Hematopoietic multipotent progenitor cell treated with erythropoietin and hydrocortisone succinate and interleukin-3 and kit ligand, for 6 days (in vitro differentiated cells): Measurements from ENCODE around the gene TNIK.

ENCODE experiments used
- DNase-seq: peaks from one replicate; pipeline ENCODE4 v3.0.0-alpha.2; 2015

Gene TNIK

GRCh38 chr3:171218069-171218468 lies 242.1 kb downstream of the TNIK start:
- DNase-seq = no peak

DNA sequence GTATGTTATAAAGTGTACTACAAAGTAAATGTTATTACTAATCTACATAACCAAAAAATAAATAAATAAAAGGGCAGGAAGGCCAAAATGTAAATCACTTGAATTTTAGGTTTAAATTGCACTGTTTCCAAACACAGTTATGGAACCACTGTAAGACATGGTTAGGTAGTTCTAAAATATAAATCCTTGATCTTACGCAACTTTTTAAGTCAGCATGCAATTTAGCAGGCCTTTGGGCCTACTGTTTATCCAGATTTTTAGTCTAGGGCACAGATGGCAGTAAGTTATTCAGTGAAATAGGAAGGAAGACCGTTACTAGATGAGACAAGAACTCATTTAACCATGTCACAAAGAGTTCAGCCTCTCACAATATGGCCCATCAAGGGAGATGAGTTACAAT lies 246.3 kb downstream of the TNIK start:
- DNase-seq = no peak

GRCh38 chr3:171213178-171213577 lies 247.0 kb downstream of the TNIK start:
- DNase-seq = no peak

DNA sequence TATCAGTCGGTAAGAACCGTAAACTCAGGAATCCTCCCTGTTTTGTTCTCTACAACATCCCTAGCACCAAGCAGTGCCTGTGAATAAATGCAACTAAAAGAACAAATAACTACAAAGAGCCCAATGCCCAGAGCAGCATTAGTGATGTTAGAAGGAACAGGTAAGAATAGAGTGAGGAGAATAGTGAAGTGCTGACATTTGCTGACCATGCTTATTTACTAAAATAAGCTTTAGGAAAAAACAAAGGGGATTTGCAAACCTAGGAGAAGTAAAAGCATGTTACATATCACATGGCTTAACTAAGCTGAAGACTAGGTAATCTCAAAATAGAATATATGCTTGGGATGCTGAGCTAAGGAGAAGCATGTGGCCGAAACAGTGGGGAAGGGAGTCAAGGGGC lies 247.6 kb downstream of the TNIK start:
- DNase-seq = no peak

GRCh38 chr3:171206283-171206682 lies 253.9 kb downstream of the TNIK start:
- DNase-seq = no peak

GRCh38 chr3:171204942-171205341 lies 255.3 kb downstream of the TNIK start:
- DNase-seq = no peak

DNA sequence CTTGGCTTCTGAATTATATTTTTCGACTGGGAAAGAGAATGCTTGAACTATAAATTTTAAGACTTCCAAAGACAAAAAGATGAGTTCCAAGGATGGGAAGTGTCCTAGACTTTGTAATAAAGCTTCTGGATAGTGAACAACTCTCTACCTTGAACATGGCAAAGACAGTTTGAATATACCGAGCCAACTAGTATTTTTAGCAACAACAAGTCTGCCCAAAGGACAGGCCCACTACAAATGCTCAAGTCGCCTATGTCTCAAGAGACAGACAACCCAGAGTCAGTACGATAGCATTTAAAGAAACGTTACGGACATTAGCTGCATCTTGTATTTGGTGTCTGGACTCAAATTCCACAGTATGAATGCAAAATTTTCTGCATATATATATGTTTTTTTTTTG lies 258.4 kb downstream of the TNIK start:
- DNase-seq = no peak

DNA sequence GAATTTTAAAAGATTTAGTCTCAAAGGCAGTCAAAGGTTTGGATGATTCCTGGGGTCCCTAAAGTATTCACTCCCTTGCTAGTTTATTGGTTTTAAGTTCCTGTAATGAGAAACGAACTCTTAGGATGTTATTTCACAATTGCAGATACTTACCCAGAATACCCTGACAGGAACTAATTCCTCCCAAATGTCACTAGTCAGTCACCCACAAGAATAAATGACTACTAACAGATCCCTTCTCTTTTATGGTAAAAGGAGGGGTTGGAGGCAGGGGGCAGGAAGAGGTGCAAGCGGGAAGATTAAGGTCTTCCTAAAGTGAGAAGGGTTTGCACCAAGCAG lies 259.5 kb downstream of the TNIK start:
- DNase-seq = no peak

DNA sequence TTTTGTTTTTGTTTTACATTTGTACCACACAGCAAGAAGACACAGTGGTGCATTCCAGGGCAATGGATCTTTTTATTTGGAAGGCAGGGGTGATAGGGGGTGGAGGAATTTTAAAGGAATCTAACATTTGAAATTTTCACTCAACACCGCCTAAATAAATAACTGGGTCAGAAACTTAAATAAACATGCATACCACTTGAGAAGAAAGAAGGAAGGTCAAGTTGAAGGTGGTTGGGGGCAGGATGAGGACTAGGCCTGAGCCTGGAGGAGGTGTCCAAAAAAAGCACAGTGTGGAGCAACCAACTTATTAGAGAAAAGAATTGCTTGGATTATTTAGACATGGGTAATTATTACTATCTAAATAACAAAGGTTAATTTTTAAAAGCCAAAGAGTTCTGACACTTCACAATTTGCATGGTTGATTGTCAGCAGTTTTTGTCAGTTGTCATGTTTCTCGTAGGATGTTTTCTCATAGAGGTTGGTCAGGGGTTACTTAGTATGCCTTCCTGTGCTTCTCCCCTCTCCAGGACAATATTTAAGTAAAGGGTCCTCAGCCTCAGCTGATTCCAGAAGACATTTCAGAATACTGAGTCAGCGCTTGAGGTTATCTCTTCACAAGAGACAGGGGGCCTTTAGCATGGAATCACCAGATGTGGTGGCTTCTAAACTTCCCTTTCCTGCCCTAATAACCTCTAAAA lies 260.0 kb downstream of the TNIK start:
- DNase-seq = peak; percentile 29

DNA sequence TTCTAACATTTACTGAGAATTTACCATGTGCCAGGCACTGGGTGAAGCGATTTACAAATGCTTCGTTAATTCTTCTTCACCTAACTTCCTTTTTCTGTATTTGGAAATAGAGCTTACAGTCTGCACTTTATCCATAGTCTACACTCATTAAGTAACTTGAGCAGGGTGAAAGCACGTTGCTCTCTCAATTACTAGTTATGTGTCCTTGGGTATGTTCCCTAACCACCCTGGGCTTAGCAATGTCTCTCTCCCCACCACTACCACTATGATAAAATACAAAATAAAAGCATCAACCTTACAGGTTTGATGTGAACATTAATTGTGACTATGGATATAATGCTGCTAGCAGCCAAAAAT lies 260.8 kb downstream of the TNIK start:
- no peak for DNase-seq

DNA sequence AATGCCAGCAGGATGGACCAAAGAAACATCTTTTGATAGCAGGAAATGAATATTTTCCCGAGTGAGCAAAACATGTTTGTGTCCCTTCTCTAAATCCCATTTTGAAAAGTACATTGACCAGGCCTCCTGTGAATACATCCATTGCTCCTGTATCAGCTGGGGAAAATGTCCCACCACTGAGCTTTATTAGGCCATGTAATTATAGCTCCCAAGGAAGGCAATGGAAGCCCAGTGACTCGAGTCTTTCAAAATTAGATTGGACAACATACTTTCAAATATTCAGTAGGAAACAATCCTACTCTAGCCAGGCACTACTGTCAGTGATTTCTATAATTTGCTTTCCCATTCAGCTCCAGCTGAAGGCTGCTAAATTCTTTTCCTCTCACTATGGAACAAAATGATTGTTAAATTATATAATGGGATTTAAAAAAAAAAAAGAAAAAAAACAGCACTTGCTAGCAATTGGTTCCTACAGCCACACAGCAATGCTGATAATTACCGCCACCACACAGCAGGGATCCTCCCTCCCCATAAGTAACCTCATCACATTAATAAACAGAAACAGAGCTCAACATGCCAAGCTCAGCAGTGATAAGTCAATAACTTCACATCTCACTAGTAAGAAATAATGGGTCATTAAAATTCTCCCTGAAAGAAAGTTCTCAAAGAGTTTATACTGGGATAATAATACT lies 261.3 kb downstream of the TNIK start:
- no peak for DNase-seq

DNA sequence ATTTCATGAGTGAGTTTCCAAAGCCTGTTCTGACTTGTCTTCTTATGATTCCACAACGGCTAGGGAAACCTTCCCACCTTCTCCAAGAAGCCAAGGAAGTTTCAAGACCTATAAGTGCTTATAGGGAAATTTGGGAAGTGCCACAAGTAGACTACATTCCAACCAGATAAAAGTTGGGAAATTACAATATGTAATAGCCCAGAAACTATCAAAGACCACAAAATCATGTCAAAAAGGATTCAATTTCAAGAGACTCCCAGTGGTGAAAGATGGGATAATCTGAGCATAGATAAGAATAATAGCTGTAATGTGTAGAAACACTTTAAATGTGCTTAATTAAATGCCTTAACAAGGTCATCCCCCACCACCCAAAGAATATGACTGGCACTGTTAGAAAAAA lies 264.5 kb downstream of the TNIK start:
- DNase-seq = no peak

GRCh38 chr3:171194965-171195364 lies 265.2 kb downstream of the TNIK start:
- no peak for DNase-seq

GRCh38 chr3:171193693-171194092 lies 266.5 kb downstream of the TNIK start:
- no peak for DNase-seq

- DNase-seq = peak; percentile 67
Observed at GRCh38 chr3:171192176-171192854, 267.9 kb downstream of the TNIK start.

GRCh38 chr3:171190668-171191067 lies 269.5 kb downstream of the TNIK start:
- DNase-seq = no peak

DNA sequence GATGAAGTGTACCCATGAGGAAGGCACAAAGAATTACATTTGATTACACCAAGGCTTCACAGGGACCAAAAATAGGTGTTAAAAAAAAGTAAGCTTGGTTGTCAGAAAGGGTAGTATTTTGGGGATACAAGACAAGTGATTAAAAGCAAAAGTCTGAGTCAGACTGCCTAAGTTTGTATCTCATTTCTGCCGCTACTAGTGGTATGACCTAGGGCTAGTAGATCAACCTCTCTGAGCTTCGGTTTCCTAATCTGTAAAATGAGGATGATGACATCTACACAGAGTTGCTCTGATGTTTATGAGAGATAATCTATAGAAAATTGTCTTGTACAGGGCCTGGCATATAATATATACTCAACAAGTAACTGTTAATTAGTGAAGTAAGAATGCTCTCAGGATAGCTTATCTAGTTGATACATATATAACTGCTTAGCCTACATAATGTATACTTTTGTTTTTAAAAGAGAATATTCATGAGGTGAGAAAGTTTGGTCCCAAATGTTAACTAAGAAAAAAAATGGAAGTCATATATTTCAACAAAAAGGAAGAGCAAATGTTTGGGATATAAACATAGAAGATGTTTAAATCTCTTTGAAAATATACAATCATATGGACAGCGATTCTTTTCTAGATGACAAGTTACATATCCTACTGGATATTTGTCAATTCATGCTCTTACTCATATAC lies 270.7 kb downstream of the TNIK start:
- DNase-seq = no peak

- DNase-seq = peak; percentile 83
Observed at GRCh38 chr3:171187706-171188290, 272.4 kb downstream of the TNIK start.

- DNase-seq = peak; percentile 30
Observed at GRCh38 chr3:171186817-171187500, 273.2 kb downstream of the TNIK start.

DNA sequence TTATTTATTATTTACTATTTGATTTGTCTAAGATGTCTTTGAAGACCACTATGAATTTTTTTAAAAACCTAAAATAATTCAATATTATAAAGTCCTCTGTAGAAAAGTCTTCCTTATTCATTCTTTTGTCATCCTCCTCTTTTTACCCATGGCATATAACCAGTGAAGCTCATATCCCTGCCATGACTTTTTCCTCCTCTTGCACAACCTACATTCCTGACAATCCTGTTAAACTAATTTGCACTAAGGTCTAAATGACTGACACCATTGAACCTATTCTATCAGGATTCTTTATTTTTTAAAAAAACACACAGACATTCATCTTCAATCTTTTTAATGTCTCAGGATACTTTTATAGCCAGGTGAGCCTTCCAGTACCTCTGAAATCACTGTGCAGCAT lies 273.8 kb downstream of the TNIK start:
- no peak for DNase-seq

- no peak for DNase-seq
Observed at GRCh38 chr3:171185959-171186358, 274.2 kb downstream of the TNIK start.

- DNase-seq = no peak
Observed at GRCh38 chr3:171184372-171184771, 275.8 kb downstream of the TNIK start.

GRCh38 chr3:171183042-171183441 lies 277.2 kb downstream of the TNIK start:
- DNase-seq = peak; percentile 92
